ACC112 (cell line): ENCODE results near the gene HYAL2.

Experiments used
- H2AFZ ChIP-seq: fragments of 200-600 bp; sonication (generic); one replicate; pipeline ENCODE4 v1.6.0; 2017; ENCODE audit warnings: antibody characterized with exemption, low read length; ENCODE audit not compliant: unreplicated experiment
- H3K27ac ChIP-seq: fragments of 200-600 bp; sonication (generic); 2 replicates; pipeline ENCODE4 v1.5.1; 2014; ENCODE audit warnings: low read depth, mild to moderate bottlenecking, antibody characterized with exemption, low read length, moderate library complexity
- H3K27me3 ChIP-seq: fragments of 200-600 bp; sonication (generic); 2 replicates; pipeline ENCODE4 v1.6.1; 2014; ENCODE audit warnings: mild to moderate bottlenecking, antibody characterized with exemption, low read length, moderate library complexity, mixed read lengths; ENCODE audit not compliant: insufficient read depth
- H3K36me3 ChIP-seq: fragments of 200-600 bp; sonication (generic); 2 replicates; pipeline ENCODE4 v1.6.1; 2016; ENCODE audit warnings: mild to moderate bottlenecking, antibody characterized with exemption, low read length, moderate library complexity, mixed read lengths; ENCODE audit not compliant: insufficient read depth
- H3K4me1 ChIP-seq: fragments of 200-600 bp; sonication (generic); one replicate; pipeline ENCODE4 v1.6.1; 2016; ENCODE audit warnings: low read length, mixed read lengths; ENCODE audit not compliant: insufficient read depth, unreplicated experiment, control insufficient read depth
- H3K4me3 ChIP-seq: fragments of 200-600 bp; sonication (generic); 2 replicates; pipeline ENCODE4 v1.5.1; 2014; ENCODE audit warnings: mild to moderate bottlenecking, low read depth, low read length
- H3K79me2 ChIP-seq: fragments of 200-600 bp; sonication (generic); one replicate; pipeline ENCODE4 v1.6.0; 2016; ENCODE audit warnings: low read length; ENCODE audit not compliant: control insufficient read depth, unreplicated experiment, insufficient read depth

Gene HYAL2

DNA sequence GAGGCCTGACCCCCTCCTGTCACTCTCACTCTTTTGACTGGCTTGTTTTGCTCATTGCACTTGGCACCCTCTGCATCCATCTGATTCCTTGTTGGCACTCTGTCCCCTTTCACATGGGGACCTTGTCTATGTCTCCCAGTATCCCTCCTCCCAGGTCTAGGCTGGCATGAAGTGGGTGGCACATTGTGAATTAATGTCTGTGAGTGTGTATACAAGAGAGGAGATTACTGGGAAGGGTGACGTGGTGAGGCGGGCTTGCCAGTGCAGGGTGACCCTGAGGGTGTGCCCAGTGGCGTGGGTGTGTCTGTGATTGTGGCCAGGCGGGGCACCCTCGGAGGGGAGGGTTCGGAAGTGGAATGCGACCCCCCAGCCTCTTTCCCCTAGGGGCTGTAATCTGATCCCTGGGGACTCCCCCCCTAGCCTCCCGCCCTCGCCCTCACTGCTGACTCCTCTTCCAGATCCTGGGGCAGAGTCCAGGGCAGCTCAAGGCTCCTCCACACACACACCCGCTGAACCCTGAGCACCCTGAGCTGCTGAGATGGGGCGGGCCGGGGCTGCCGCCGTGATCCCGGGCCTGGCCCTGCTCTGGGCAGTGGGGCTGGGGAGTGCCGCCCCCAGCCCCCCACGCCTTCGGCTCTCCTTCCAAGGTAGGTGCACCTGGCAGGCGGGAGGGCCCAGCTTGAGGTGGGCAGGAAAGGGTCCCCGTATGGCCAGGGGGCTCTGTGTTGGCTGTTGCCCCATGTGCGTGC is 53.7 kb downstream of the HYAL2 start, which contains the start of gene SEMA3B:
SEMA3B (plus strand) TSS at position 445 of the 749 bp plus-strand sequence; CDS start at position 539, 94 bp downstream.
- no peak within 1 kb of the TSS for H2AFZ ChIP-seq
- H3K27me3 ChIP-seq, result peaks cover 7% of the 10 kb centered on the region
- no peaks in the 10 kb centered on the region for H3K79me2 ChIP-seq
- H3K36me3 ChIP-seq, result no peaks in the 10 kb centered on the region
- H3K4me3 ChIP-seq, result peak within 1 kb of the TSS; percentile 39; the same call in 1 of the 2 replicates
- H3K4me1 ChIP-seq, result peaks cover 41% of the 10 kb centered on the region
- H3K27ac ChIP-seq, result no peak within 1 kb of the TSS

DNA sequence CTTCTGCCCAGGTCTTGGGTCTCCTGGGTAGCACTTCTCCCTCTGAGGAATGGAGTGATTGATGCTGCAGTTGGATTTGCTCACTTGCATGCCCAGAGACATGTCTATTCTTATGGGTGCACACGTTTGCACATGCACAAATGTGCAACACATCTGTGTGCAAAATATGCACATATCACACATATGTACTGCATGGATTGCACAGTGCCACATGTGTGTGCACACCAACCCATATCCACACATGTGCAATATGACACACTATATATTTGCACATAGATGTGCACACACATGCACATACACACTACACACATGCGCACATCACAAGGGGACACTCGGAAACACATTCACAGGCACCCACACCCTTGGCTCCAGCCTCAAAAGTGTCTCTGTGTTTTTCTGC is 54.3 kb downstream of the HYAL2 start:
- H3K36me3 ChIP-seq, result no peaks in the 10 kb centered on the region
- H3K79me2 ChIP-seq, result no peaks in the 10 kb centered on the region
- no peak overlapping the region for H2AFZ ChIP-seq
- H3K27me3 ChIP-seq, result 0 out of 2 replicates have a peak, but pooled peaks cover under 1% of the 10 kb centered on the region
- no peak overlapping the region for H3K4me3 ChIP-seq
- peaks cover 45% of the 10 kb centered on the region for H3K4me1 ChIP-seq
- H3K27ac ChIP-seq, result no peak overlapping the region
